H1 (cell line): Measurements from ENCODE around the gene CASP3.

ENCODE experiments used
- ATF3 ChIP-seq: IDR thresholded peaks from 2 replicates; pipeline ENCODE4 v1.6.1; 2011; ENCODE audit warnings: low read depth, mild to moderate bottlenecking, low read length; ENCODE audit not compliant: insufficient read depth
- CBX8 ChIP-seq: fragments of 300-800, 300-1000 bp; sonication (generic); IDR thresholded peaks from 2 replicates; pipeline ENCODE4 v1.7.1; 2016; ENCODE audit warnings: low read depth, low read length, borderline replicate concordance
- CEBPB ChIP-seq: IDR thresholded peaks from 2 replicates; pipeline ENCODE4 v1.6.1; 2012; ENCODE audit warnings: low read depth, low read length
- EGR1 ChIP-seq: IDR thresholded peaks from 2 replicates; pipeline ENCODE4 v1.6.1; 2011; ENCODE audit warnings: low read depth, low read length, borderline replicate concordance
- KDM1A ChIP-seq: fragments of 200-600, 300-600 bp; sonication (generic); IDR thresholded peaks from 2 replicates; pipeline ENCODE4 v1.7.1; 2016; ENCODE audit warnings: mild to moderate bottlenecking, low read length, borderline replicate concordance
- KDM5A ChIP-seq: fragments of 200-600 bp; IDR thresholded peaks from 2 replicates; pipeline ENCODE4 v1.7.1; 2012; ENCODE audit warnings: mild to moderate bottlenecking, low read length, inconsistent platforms, mixed read lengths
- MAX ChIP-seq: IDR thresholded peaks from 2 replicates; pipeline ENCODE4 v1.6.1; 2012; ENCODE audit warnings: inconsistent platforms
- POLR2A ChIP-seq, 2 experiments: IDR thresholded peaks; 1 replicate in 1 of 2; 2 replicates in 1 of 2; pipeline ENCODE4 v1.6.1; 2011; ENCODE audit warnings: low read depth in 2 of 2, low read length in 2 of 2, mild to moderate bottlenecking in 2 of 2; ENCODE audit errors: control extremely low read depth in 1 of 2
- SRF ChIP-seq: IDR thresholded peaks from 2 replicates; pipeline ENCODE4 v1.6.1; 2011; ENCODE audit warnings: mild to moderate bottlenecking, low read depth, low read length, moderate library complexity
- TEAD4 ChIP-seq: IDR thresholded peaks from 2 replicates; pipeline ENCODE4 v1.6.1; 2012; ENCODE audit warnings: low read depth, low read length, inconsistent platforms, mixed read lengths
- YY1 ChIP-seq: IDR thresholded peaks from 2 replicates; pipeline ENCODE4 v1.6.1; 2011; ENCODE audit warnings: low read depth, mild to moderate bottlenecking, low read length
- ZNF274 ChIP-seq: IDR thresholded peaks from 2 replicates; pipeline ENCODE4 v1.7.0; 2012; ENCODE audit warnings: low read length, borderline replicate concordance; ENCODE audit errors: extremely low read depth
- TF ChIP-seq, protein P1 (sequence below), 3 experiments: IDR thresholded peaks; 1 replicate in 2 of 3; 2 replicates in 1 of 3; pipeline versions ENCODE4 v1.5.1 to v1.6.1; 2011; ENCODE audit warnings: low read length in 3 of 3, mild to moderate bottlenecking in 3 of 3, inconsistent platforms in 2 of 3, low read depth in 1 of 3, moderate library complexity in 1 of 3; ENCODE audit not compliant: insufficient read depth in 1 of 3; ENCODE audit errors: control extremely low read depth in 1 of 3
- TF ChIP-seq, protein P2 (sequence below): IDR thresholded peaks from 2 replicates; pipeline ENCODE4 v1.6.1; 2012; ENCODE audit warnings: low read length, inconsistent platforms

GRCh38 chr4:184641022-184641421 lies 8.2 kb downstream of the CASP3 start:
- TF ChIP-seq, protein P1, sequence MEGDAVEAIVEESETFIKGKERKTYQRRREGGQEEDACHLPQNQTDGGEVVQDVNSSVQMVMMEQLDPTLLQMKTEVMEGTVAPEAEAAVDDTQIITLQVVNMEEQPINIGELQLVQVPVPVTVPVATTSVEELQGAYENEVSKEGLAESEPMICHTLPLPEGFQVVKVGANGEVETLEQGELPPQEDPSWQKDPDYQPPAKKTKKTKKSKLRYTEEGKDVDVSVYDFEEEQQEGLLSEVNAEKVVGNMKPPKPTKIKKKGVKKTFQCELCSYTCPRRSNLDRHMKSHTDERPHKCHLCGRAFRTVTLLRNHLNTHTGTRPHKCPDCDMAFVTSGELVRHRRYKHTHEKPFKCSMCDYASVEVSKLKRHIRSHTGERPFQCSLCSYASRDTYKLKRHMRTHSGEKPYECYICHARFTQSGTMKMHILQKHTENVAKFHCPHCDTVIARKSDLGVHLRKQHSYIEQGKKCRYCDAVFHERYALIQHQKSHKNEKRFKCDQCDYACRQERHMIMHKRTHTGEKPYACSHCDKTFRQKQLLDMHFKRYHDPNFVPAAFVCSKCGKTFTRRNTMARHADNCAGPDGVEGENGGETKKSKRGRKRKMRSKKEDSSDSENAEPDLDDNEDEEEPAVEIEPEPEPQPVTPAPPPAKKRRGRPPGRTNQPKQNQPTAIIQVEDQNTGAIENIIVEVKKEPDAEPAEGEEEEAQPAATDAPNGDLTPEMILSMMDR (IDR thresholded peaks at IDR 0.05; ENCODE audit: control extremely low read depth in 1 of 3, insufficient read depth in 1 of 3, low read depth in 1 of 3, low read length in 3 of 3), result no peak
- TF ChIP-seq SRF (no peak), ZNF274 (no peak), CEBPB (no peak), MAX (no peak), TEAD4 (no peak), CBX8 (no peak), KDM5A (no peak), POLR2A (IDR thresholded peaks at IDR 0.05; ENCODE audit: control extremely low read depth in 1 of 2, low read depth in 2 of 2, low read length in 2 of 2) (no peak), YY1 (no peak), KDM1A (no peak), ATF3 (no peak), EGR1 (no peak)
- TF ChIP-seq, protein P2, sequence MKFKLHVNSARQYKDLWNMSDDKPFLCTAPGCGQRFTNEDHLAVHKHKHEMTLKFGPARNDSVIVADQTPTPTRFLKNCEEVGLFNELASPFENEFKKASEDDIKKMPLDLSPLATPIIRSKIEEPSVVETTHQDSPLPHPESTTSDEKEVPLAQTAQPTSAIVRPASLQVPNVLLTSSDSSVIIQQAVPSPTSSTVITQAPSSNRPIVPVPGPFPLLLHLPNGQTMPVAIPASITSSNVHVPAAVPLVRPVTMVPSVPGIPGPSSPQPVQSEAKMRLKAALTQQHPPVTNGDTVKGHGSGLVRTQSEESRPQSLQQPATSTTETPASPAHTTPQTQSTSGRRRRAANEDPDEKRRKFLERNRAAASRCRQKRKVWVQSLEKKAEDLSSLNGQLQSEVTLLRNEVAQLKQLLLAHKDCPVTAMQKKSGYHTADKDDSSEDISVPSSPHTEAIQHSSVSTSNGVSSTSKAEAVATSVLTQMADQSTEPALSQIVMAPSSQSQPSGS, result no peak
